ENCODE data around the gene CEL. TPM values are rescaled to one million over a fixed set of nuclear protein-coding genes. Genes with fewer than 3 reads are reported as not detected.
"Not testable (repeated sequence)": the region's sequence is repeated elsewhere in the genome, so short reads cannot be mapped to it uniquely, and the experiment has no call there.

Gene CEL
- total RNA-seq, 1 donor from 2014 or later = 0.75 TPM

DNA sequence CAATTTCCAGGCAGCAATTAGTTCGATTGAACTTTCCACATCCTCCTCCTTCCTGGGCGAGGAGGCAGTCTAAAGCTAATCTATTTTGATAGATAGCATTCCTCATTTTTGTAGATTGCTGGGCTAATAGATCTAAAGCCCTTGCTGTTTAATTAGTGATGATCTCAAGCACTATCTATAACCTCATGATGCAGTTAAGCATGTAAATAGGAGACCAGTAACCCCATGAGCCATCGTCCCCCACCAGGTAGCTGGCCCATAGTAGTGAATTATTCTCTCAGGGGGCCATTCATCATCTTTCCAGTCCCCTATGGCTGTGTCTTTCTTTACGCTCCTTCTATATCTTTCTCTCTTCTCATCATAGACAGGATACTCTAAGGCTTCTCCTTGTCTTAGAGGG, 14.9 kb downstream of the CEL start:
- TF ChIP-seq, protein P1, sequence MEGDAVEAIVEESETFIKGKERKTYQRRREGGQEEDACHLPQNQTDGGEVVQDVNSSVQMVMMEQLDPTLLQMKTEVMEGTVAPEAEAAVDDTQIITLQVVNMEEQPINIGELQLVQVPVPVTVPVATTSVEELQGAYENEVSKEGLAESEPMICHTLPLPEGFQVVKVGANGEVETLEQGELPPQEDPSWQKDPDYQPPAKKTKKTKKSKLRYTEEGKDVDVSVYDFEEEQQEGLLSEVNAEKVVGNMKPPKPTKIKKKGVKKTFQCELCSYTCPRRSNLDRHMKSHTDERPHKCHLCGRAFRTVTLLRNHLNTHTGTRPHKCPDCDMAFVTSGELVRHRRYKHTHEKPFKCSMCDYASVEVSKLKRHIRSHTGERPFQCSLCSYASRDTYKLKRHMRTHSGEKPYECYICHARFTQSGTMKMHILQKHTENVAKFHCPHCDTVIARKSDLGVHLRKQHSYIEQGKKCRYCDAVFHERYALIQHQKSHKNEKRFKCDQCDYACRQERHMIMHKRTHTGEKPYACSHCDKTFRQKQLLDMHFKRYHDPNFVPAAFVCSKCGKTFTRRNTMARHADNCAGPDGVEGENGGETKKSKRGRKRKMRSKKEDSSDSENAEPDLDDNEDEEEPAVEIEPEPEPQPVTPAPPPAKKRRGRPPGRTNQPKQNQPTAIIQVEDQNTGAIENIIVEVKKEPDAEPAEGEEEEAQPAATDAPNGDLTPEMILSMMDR (IDR thresholded peaks at IDR 0.05) = no peak
- Histone ChIP-seq H3K9me3 (no peaks in the 10 kb centered on the region), H3K27ac (no peak overlapping the region), H3K4me3 (no peak overlapping the region), H3K27me3 (no peaks in the 10 kb centered on the region), H3K4me1 (no peaks in the 10 kb centered on the region), H3K36me3 (no peaks in the 10 kb centered on the region)
- DNase-seq (no peak), ATAC-seq (no peak)
- intact Hi-C loops (cut with DNase I) = no loop called here

DNA sequence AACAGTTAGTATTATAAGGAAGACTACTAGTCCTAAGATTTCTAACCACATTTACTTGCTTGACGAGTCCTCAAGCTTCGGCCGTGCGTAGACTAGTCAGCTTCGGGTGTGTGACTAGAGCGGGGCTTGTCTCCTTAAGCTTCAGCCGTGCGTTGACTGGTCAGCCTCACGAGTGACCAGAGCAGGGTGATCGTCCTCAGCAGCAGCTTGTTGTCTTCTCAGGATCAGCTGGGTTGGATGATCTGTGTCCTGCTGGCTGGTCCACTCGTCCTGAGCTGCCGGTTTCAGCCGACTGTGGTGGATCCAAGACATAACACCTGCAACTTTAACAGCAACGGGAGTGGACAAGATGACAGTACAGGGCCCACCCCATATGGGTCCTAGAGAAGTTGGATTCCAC, 16.7 kb downstream of the CEL start:
- H3K27me3 ChIP-seq = no peaks in the 10 kb centered on the region
- ATAC-seq (no peak), DNase-seq (no peak)
- H3K4me1 ChIP-seq = no peaks in the 10 kb centered on the region
- no peak overlapping the region for H3K4me3 ChIP-seq
- TF ChIP-seq, protein P1 (IDR thresholded peaks at IDR 0.05) = no peak
- H3K27ac ChIP-seq = no peak overlapping the region
- H3K9me3 ChIP-seq = no peaks in the 10 kb centered on the region
- intact Hi-C loops (cut with DNase I) = no loop called here
- no peaks in the 10 kb centered on the region for H3K36me3 ChIP-seq

DNA sequence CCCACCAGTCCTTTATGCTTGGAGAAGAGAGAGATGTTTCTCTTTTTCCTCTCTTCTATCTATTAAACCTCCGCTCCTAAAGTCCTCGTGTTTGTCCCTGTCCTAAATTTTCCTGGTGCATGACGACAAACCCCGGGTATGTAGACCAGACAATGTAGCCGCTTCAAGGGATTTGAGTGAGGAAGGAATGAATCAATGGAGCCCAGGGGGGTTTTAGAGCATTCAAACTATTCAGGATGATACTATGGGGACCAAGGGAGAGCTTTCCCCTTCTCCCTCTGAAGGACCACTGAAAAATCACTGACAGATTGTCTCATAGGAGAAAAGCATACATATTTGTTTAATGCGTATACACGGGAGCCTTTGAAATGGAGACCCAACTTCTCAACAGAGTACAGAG, 18.4 kb downstream of the CEL start:
- no peak for DNase-seq
- intact Hi-C loops (cut with DNase I) = no loop called here
- no peak for ATAC-seq
- no peak overlapping the region for H3K4me3 ChIP-seq
- no peaks in the 10 kb centered on the region for H3K4me1 ChIP-seq
- TF ChIP-seq, protein P1 (IDR thresholded peaks at IDR 0.05) = no peak
- no peak overlapping the region for H3K27ac ChIP-seq
- no peaks in the 10 kb centered on the region for H3K9me3 ChIP-seq
- H3K27me3 ChIP-seq = no peaks in the 10 kb centered on the region
- no peaks in the 10 kb centered on the region for H3K36me3 ChIP-seq

DNA sequence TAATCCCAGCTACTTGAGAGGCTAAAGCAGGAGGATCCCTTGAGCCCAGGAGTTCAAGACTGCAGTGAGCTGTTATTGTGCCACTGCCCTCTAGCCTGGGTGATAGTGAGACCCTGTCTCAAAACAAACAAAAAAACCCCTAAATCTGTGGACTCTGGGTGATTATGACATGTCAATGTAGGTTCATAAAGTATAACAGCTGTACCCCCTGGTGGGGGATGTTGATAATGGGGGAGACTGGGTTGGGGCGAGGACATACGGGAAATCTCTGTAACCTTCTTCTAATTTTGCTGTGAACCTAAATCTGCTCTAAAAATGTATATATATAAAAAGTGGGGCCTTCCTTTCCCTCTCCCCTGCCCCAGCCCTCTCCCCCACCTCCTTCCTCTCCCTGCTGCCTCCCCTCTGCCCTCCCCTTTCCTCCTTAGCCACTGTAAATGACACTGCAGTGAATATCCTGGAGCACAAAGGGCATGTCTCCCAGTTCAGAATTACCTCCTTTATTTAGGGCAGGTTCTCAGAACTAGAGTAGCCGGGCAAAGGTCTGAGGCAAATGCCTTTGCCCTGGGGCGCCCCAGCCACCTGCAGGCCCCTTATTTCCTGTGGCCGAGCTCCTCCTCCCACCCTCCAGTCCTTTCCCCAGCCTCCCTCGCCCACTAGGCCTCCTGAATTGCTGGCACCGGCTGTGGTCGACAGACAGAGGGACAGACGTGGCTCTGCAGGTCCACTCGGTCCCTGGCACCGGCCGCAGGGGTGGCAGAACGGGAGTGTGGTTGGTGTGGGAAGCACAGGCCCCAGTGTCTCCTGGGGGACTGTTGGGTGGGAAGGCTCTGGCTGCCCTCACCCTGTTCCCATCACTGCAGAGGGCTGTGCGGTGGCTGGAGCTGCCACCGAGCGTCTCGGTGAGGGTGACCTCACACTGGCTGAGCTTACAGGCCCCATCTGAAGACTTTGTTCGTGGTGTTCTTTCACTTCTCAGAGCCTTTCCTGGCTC, 19.3 kb downstream of the CEL start:
- ATAC-seq = peak; percentile 28
- intact Hi-C loops (cut with DNase I); H3K27ac ChIP-seq; DNase-seq; H3K9me3 ChIP-seq; H3K4me3 ChIP-seq; H3K36me3 ChIP-seq; H3K27me3 ChIP-seq; H3K4me1 ChIP-seq: not testable (repeated sequence)

DNA sequence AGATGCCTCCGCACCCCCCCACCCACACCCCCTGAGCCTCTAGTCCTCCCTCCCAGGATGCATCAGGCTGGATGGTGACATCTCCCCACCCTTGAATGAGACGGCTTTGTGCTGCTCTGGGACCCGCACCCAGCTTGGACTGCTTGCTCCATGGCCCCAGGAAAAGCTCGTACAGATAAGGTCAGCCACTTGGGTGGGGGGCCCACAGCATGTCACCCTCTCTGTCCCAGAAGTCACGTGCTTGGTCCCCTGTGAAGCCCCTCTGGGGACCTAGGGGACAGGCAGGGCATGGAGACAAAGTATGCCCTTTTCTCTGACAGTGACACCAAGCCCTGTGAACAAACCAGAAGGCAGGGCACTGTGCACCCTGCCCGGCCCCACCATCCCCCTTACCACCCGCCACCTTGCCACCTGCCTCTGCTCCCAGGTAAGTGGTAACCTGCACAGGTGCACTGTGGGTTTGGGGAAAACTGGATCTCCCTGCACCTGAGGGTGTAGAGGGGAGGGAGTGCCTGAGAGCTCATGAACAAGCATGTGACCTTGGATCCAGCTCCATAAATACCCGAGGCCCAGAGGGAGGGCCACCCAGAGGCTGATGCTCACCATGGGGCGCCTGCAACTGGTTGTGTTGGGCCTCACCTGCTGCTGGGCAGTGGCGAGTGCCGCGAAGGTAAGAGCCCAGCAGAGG, 20.3 kb downstream of the CEL start:
- H3K27ac ChIP-seq; H3K27me3 ChIP-seq; H3K4me3 ChIP-seq; H3K36me3 ChIP-seq; H3K4me1 ChIP-seq; DNase-seq; intact Hi-C loops (cut with DNase I); H3K9me3 ChIP-seq; ATAC-seq: not testable (repeated sequence)

DNA sequence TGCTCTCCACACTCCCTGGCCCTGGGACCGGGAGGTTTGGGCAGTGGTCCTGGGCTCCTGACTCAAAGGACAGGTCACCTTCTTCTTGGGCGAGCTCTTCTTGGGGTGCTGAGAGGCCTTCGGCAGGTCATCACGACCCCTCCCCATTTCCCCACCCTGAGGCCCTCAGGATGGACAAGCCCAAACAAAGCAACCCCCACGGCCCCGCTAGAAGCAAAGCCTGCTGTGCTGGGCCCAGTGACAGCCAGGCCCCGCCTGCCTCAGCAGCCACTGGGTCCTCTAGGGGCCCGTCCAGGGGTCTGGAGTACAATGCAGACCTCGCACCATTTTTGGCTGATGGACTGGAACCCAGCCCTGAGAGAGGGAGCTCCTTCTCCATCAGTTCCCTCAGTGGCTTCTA, 21.9 kb downstream of the CEL start:
- H3K4me1 ChIP-seq; H3K36me3 ChIP-seq; intact Hi-C loops (cut with DNase I); H3K4me3 ChIP-seq; H3K9me3 ChIP-seq; ATAC-seq; H3K27me3 ChIP-seq; H3K27ac ChIP-seq: not testable (repeated sequence)
- peak; percentile 46 for DNase-seq

DNA sequence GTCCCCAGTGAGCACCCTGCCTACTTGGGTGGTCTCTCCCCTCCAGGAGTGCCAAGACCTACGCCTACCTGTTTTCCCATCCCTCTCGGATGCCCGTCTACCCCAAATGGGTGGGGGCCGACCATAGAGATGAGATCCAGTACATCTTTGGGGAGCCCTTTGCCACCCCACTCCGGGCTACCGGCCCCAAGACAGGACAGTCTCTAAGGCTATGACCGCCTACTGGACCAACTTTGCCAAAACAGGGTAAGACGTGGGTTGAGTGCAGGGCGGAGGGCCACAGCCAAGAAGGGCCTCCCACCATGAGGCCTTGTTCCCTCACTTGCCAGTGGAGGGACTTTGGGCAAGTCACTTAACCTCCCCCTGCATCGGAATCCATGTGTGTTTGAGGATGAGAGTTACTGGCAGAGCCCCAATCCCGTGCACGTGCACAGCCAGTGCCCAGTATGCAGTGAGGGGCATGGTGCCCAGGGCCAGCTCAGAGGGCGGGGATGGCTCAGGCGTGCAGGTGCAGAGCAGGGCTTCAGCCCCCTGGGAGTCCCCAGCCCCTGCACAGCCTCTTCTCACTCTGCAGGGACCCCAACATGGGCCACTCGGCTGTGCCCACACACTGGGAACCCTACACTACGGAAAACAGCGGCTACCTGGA, 24.6 kb downstream of the CEL start:
- ATAC-seq; intact Hi-C loops (cut with DNase I): not testable (repeated sequence)
- peak; percentile 37 for DNase-seq

More for the DNA sequence above, 24.6 kb downstream of the CEL start:
- not testable (repeated sequence) for H3K36me3 ChIP-seq, H3K9me3 ChIP-seq, H3K27ac ChIP-seq, H3K4me1 ChIP-seq, H3K27me3 ChIP-seq, H3K4me3 ChIP-seq

All from upper lobe of right lung (tissue), 1 donor.